Kidney (tissue), 14 donors: ENCODE results near the gene SRP54. TPM values are rescaled to one million over a fixed set of nuclear protein-coding genes. Genes with fewer than 3 reads are reported as not detected.
"Not testable (repeated sequence)": the region's sequence is repeated elsewhere in the genome, so short reads cannot be mapped to it uniquely, and the experiment has no call there.

Source experiments
- DNase-seq, 5 donors: peaks; one replicate each; pipeline ENCODE4 v3.0.0-alpha.2; 2013 to 2020
- FAIRE-seq: peaks from 2 replicates; lab custom pipeline; 2012; peaks lifted over from hg19 to GRCh38; lab: Jason Lieb, UNC
- H3K27ac ChIP-seq, 2 donors: one replicate each; pipeline ENCODE4 v1.7.0; 2013; ENCODE audit warnings: low read depth in 2 of 2, low read length in 2 of 2, inconsistent platforms in 1 of 2
- H3K27me3 ChIP-seq: one replicate; pipeline ENCODE4 v1.7.1; 2013; ENCODE audit warnings: low read length, inconsistent platforms; ENCODE audit not compliant: control insufficient read depth, insufficient read depth
- H3K36me3 ChIP-seq, 3 donors: one replicate each; pipeline versions ENCODE4 v1.7.0 to v1.7.1; 2013; ENCODE audit warnings: low read length in 3 of 3, control low read depth in 1 of 3, inconsistent platforms in 1 of 3; ENCODE audit not compliant: insufficient read depth in 3 of 3, control insufficient read depth in 2 of 3
- H3K4me1 ChIP-seq, 3 donors: one replicate each; pipeline versions ENCODE4 v1.7.0 to v1.7.1; 2013; ENCODE audit warnings: low read length in 3 of 3, inconsistent platforms in 1 of 3, low read depth in 1 of 3; ENCODE audit not compliant: control insufficient read depth in 2 of 3, insufficient read depth in 2 of 3
- H3K4me3 ChIP-seq, 3 donors: one replicate each; pipeline versions ENCODE4 v1.7.0 to v1.8.1; 2013; ENCODE audit warnings: low read length in 3 of 3, control low read depth in 1 of 3, inconsistent platforms in 1 of 3
- H3K9ac ChIP-seq, 3 donors: one replicate each; pipeline versions ENCODE4 v1.7.0 to v1.7.1; 2013; ENCODE audit warnings: low read length in 3 of 3, control low read depth in 1 of 3, inconsistent platforms in 1 of 3
- H3K9me3 ChIP-seq, 3 donors: one replicate each; pipeline versions ENCODE4 v1.7.0 to v1.7.1; 2013; ENCODE audit warnings: low read length in 3 of 3, control low read depth in 1 of 3, inconsistent platforms in 1 of 3; ENCODE audit not compliant: control insufficient read depth in 2 of 3, insufficient read depth in 1 of 3
- intact Hi-C: fragments of 100-400 bp; cut with DNase I; formaldehyde crosslinking; loops from one replicate; pipeline ENCODE4 v1.11.1; 2022
- polyA plus RNA-seq: library from polyadenylated mRNA; stranded (reverse); fragments of 350-450 nt; fragmentation: Illumina TruSeq; extraction: RNeasy Lipid Tissue Mini Kit (QIAGEN cat#74804); gene quantifications from one replicate; pipeline ENCODE4 v1.2.3, GENCODE V29; 2014; ENCODE audit warnings: low read depth, low replicate concordance; ENCODE audit not compliant: insufficient read depth
- total RNA-seq: library from RNA; stranded (reverse); fragmentation: NEBNext Ultra II Directional; extraction: Animal tissue kit (Norgen Biotek cat#: 25700); gene quantifications from one replicate; pipeline ENCODE4 v1.2.1, GENCODE V29; 2021
- TF ChIP-seq, protein P1 (sequence below): IDR thresholded peaks from 3 replicates; pipeline ENCODE4 v1.5.1; 2012; ENCODE audit warnings: mild to moderate bottlenecking, moderate library complexity, borderline replicate concordance; ENCODE audit not compliant: insufficient read depth; ENCODE audit errors: extremely low read depth
- donor health status: control.
- donor health status: control.
- donor health status: control.
- donor health status: control.
- donor health status: control.
- donor health status: DM: yes; HTN: yes; CAD: no.
- donor health status: Normal renal cell carcinoma (clear cell type).

The SRP54 gene
- total and polyA plus RNA-seq, 2 donors from 2014 or later, result 37.3 to 54.3 TPM

DNA sequence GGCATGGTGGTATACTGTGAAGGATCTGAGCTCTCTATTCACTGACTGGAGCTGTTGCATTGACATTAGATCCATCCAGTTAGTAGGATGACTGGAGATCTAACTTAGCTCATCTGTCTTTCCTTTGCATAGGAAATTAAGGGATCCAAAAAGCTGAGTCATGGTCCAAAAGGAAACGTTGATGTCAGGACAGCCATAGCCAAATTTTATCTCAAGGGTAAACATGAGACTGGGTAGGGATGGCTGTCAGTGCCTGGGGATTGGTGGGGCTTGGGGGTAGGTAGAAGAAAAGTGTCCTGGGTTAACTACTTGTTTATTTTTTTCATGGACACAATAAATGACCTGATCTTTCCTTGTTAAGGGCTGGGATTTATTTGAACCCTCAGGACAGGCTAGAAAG, 67.9 kb downstream of the SRP54 start:
- Histone ChIP-seq H3K27me3 (no peaks in the 10 kb centered on the region), H3K9ac (no peak overlapping the region), H3K27ac (no peak overlapping the region), H3K4me3 (no peak overlapping the region), H3K36me3 (peaks cover 0 to 2% (median 0%) of the 10 kb centered on the region in 3 donors), H3K9me3 (no peaks in the 10 kb centered on the region), H3K4me1 (peaks cover 0 to 2% (median under 1%) of the 10 kb centered on the region in 3 donors)
- DNase-seq, result no peak
- FAIRE-seq, result no peak
- intact Hi-C loops, result no loop called here
- TF ChIP-seq, protein P1, sequence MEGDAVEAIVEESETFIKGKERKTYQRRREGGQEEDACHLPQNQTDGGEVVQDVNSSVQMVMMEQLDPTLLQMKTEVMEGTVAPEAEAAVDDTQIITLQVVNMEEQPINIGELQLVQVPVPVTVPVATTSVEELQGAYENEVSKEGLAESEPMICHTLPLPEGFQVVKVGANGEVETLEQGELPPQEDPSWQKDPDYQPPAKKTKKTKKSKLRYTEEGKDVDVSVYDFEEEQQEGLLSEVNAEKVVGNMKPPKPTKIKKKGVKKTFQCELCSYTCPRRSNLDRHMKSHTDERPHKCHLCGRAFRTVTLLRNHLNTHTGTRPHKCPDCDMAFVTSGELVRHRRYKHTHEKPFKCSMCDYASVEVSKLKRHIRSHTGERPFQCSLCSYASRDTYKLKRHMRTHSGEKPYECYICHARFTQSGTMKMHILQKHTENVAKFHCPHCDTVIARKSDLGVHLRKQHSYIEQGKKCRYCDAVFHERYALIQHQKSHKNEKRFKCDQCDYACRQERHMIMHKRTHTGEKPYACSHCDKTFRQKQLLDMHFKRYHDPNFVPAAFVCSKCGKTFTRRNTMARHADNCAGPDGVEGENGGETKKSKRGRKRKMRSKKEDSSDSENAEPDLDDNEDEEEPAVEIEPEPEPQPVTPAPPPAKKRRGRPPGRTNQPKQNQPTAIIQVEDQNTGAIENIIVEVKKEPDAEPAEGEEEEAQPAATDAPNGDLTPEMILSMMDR, result no peak

DNA sequence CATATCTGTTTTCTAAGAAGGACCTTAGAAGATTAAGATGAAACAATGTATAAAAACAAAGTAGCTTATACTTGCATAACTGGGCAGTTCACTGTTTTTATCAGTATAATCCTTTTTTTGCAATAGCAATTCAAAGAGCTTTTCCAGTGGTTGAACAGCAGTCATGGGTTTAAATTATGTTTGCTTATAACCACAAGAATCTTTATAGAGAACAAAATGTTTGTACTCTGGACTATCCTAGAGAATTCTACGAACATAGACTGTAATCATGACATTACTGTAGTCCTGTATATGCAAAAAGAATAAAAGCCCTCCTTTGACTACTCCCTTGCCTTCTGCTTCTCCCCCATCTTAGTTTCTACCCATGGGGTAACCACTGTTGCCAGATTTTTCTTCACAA, 69.0 kb downstream of the SRP54 start:
- H3K36me3 ChIP-seq, result peaks cover 0 to 2% (median 0%) of the 10 kb centered on the region in 3 donors
- FAIRE-seq (no peak), DNase-seq (no peak)
- H3K4me3 ChIP-seq, result no peak overlapping the region
- no peaks in the 10 kb centered on the region for H3K9me3 ChIP-seq
- no peaks in the 10 kb centered on the region for H3K27me3 ChIP-seq
- TF ChIP-seq, protein P1, result no peak
- no peak overlapping the region for H3K9ac ChIP-seq
- peaks cover 0 to 2% (median 0%) of the 10 kb centered on the region in 3 donors for H3K4me1 ChIP-seq
- H3K27ac ChIP-seq, result no peak overlapping the region
- intact Hi-C loops, result no loop called here

DNA sequence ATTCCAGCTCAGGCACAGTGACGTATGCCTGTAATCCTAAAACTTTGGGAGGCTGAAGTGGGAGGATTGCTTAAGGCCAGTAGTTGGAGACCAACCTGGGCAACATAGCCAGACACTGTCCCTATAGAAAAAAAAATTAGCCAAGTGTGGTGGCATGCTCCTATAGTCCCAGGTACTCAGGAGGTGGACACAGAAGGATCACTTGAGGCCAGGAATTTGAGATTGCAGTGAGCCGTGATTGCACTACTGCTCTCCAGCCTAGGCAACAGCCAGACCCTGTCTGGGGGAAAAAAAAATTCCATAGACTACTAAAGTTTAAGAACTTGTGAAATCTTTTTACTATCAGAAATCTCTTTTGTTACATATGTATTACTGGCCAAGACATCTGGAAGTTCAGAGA, 69.8 kb downstream of the SRP54 start:
- Histone ChIP-seq H3K9ac (no peak overlapping the region), H3K9me3 (no peaks in the 10 kb centered on the region), H3K36me3 (peaks cover 0 to 2% (median 0%) of the 10 kb centered on the region in 3 donors), H3K4me3 (no peak overlapping the region), H3K27me3 (no peaks in the 10 kb centered on the region), H3K27ac (no peak overlapping the region), H3K4me1 (peaks cover 0 to under 1% (median 0%) of the 10 kb centered on the region in 3 donors)
- TF ChIP-seq, protein P1, result no peak
- no peak for FAIRE-seq
- no peak for DNase-seq
- intact Hi-C loops, result no loop called here

DNA sequence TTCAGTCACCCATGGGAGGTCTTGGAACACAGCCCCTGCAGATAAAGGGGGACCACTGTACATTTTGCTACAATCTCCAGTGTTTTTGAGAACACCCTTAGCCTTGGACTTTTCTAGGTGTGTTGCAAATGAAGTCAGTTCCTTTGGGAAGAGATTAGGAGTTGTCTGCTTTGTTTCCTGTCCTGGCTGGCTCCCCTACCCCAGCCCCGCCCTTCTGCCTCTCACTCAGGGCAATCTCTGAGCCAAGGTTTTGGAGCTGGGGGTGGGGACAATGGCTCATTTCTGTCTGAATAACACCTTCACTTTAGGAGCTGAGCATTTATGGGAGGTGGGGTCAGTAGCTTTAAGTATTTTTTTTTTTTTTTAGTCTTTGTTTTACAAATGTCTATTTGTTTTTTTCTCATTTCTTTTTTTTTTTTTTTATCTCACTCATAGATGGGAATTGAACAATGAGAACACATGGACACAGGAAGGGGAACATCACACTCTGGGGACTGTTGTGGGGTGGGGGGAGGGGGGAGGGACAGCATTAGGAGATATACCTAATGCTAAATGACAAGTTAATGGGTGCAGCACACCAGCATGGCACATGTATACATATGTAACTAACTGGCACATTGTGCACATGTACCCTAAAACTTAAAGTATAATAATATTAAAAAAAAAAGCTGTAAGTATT, 78.5 kb downstream of the SRP54 start:
- H3K36me3 ChIP-seq, intact Hi-C loops, H3K4me3 ChIP-seq, H3K27me3 ChIP-seq, H3K9me3 ChIP-seq, DNase-seq, H3K9ac ChIP-seq, FAIRE-seq, H3K4me1 ChIP-seq: not testable (repeated sequence)
- peak overlapping the region in 1 of 2 donors; percentile 64 for H3K27ac ChIP-seq

DNA sequence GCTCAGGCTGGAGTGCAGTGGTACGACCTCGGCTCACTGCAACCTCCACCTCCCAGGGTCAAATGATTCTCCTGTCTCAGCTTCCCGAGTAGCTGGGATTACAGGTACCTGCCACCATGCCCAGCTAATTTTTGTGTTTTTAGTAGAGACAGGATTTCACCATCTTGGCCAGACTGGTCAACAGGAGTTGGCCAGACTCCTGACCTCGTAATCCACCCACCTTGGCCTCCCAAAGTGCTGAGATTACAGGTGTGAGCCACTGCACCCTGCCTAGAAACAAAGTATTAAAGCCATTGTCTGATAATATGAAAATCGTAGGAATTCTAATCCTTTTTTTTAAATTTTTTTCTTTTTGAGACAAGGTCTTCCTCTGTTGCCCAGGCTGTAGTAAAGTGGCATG, 82.9 kb downstream of the SRP54 start:
- intact Hi-C loops, H3K27ac ChIP-seq, H3K9ac ChIP-seq, H3K9me3 ChIP-seq, H3K36me3 ChIP-seq, H3K4me3 ChIP-seq, DNase-seq, H3K4me1 ChIP-seq, FAIRE-seq, H3K27me3 ChIP-seq: not testable (repeated sequence)
